Heart right ventricle (tissue), 16 donors: Measurements from ENCODE around the gene NPIPA2. TPM values are rescaled to one million over a fixed set of nuclear protein-coding genes. Genes with fewer than 3 reads are reported as not detected.
A peak's percentile ranks its signal among the peaks of the same experiment; 100 is the strongest.
"Not testable (repeated sequence)": the region's sequence is repeated elsewhere in the genome, so short reads cannot be mapped to it uniquely, and the experiment has no call there.

ENCODE experiments used
- ATAC-seq, 8 donors: fragments of 200-7000 bp; cut with Tn5 transposase; one replicate each; pipeline ENCODE4 v1.9.1; 2020; ENCODE audit warnings: mild to moderate bottlenecking in 8 of 8, moderate library complexity in 8 of 8, moderate number of reproducible peaks in 1 of 8
- DNase-seq, 2 donors: peaks; one replicate each; pipeline ENCODE4 v3.0.0-alpha.2; 2020
- H3K27ac ChIP-seq, 10 donors: fragments of 200-600 bp; sonication (generic) in 2 of 10; one replicate each; pipeline versions ENCODE4 v1.5.0 to v1.8.0; 2020 to 2022; ENCODE audit warnings: mild to moderate bottlenecking in 3 of 10
- H3K27me3 ChIP-seq, 7 donors: fragments of 200-600 bp; one replicate each; pipeline ENCODE4 v1.8.0; 2021 to 2022; ENCODE audit warnings: mild to moderate bottlenecking in 2 of 7
- H3K36me3 ChIP-seq, 9 donors: fragments of 200-600 bp; sonication (generic) in 1 of 9; one replicate each; pipeline versions ENCODE4 v1.5.0 to v1.8.0; 2020 to 2022; ENCODE audit warnings: mild to moderate bottlenecking in 2 of 9
- H3K4me1 ChIP-seq, 9 donors: fragments of 200-600 bp; sonication (generic) in 1 of 9; one replicate each; pipeline versions ENCODE4 v1.5.0 to v1.8.0; 2020 to 2022; ENCODE audit warnings: mild to moderate bottlenecking in 4 of 9
- H3K4me3 ChIP-seq, 10 donors: fragments of 200-600 bp; sonication (generic) in 2 of 10; one replicate each; pipeline versions ENCODE4 v1.5.0 to v1.8.0; 2020 to 2022; ENCODE audit warnings: mild to moderate bottlenecking in 7 of 10, moderate library complexity in 2 of 10
- H3K9me3 ChIP-seq, 11 donors: fragments of 200-600 bp in 10 of 11; sonication (generic) in 2 of 11; one replicate each; pipeline versions ENCODE4 v1.5.0 to v1.8.0; 2013 to 2022; ENCODE audit warnings: mild to moderate bottlenecking in 2 of 11, control low read depth in 1 of 11, moderate library complexity in 1 of 11
- WGBS, 2 donors: extraction: QIAGEN DNeasy Blood & Tissue Kit; methylation state at CpG; one replicate each; pipeline ENCODE4 v1.1.7; 2013; ENCODE audit warnings: inconsistent platforms in 1 of 2; 5-methylcytosine and 5-hydroxymethylcytosine counted together
- intact Hi-C, 10 donors: fragments of 100-400 bp; cut with DNase I; formaldehyde crosslinking; loops; one replicate each; pipeline versions ENCODE4 v1.11.1 to v1.14.2; 2022
- polyA plus RNA-seq, 2 donors: library from polyadenylated mRNA; stranded (reverse); fragments of 200-250 nt; gene quantifications; one replicate each; pipeline ENCODE4 v1.2.3, GENCODE V29; 2013
- total RNA-seq, 10 donors: library from RNA; stranded (reverse); fragmentation: NEBNext Ultra II Directional in 3 of 10; extraction: Animal tissue kit (Norgen Biotek cat#: 25700) in 3 of 10; gene quantifications; one replicate each; pipeline versions ENCODE4 v1.2.1 to v1.2.4, GENCODE V29; 2021 to 2023
- donor health status: Arrhythmogenic right ventricular cardiomyopathy.
- donor health status: ischemic (EF 13 %, LVEDD 7.1; RV severe dilation, severe dysfunction).
- donor health status: healthy with polysubstance abuse.
- donor health status: DM: no; HTN: yes; CAD: no.
- donor health status: DM: no; HTN: no; CAD: no.
- donor health status: ischemic (EF 25% LVEDD 6.9; RV normal size, moderate dysfunction).
- donor health status: ischemic (EF 25% LVEDD 5.7; RV mildly dilated, moderate dysfunction).
- donor health status: healthy.
- donor health status: DM: yes; HTN: yes; CAD: no.
- donor health status: Ischemic cardiomyopathy.
- donor health status: ischemic (EF 35%, LVEDD 5.7; RV mildly dilated, moderate dysfunction).
- donor health status: nonischemic (EF 11% LVEDD 7.7; RV severe dilation, severe dysfunction).
- donor health status: DM: yes; HTN: yes; CAD: no.
- donor health status: PGD.
- donor health status: ischemic (EF 29% LVEDD 5.4; RV normal size, mild dysfunction).
- donor health status: nonischemic (EF 23%, LVEDD 6.1; RV moderate dilation, normal function).

The NPIPA2 gene
- total and polyA plus RNA-seq, 12 donors = 0.20 to 10.6 (median 2.4) TPM; not detected in 1

- H3K9me3 ChIP-seq, H3K27me3 ChIP-seq, H3K36me3 ChIP-seq, H3K4me3 ChIP-seq, ATAC-seq, DNase-seq, H3K4me1 ChIP-seq, H3K27ac ChIP-seq, intact Hi-C loops: not testable (repeated sequence)
- no CpG with 5 or more reads among the region's 6 CpGs for WGBS, 2 donors
Measured at GRCh38 chr16:14776763-14777162, 34.4 kb downstream of the NPIPA2 start.

DNA sequence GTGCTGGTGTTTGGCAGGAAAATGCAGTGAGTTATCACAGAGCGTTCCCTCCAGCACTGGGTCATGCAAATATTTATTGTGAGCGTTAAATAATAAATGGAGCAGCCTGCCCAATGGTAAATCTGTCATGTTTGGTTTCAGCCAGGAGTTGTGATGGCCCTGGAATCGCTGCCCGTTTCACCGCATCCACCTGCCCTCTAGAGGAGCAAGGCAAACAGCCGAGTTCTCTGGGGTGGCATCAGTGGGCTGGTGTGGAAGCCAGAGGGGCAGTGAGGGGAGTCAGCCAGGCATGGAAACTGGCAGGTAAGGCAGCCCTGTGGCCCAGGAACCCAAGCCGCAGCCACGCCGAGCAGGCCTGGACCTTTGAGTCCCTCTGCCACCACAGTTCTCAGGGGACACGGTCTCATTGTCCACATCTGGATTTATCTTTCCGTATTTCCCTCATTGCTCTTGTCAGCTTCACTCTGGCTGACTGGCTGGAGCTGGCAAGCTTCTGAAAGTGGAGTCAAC, 37.1 kb downstream of the NPIPA2 start:
- DNase-seq, ATAC-seq, intact Hi-C loops, H3K4me1 ChIP-seq, H3K4me3 ChIP-seq, H3K27ac ChIP-seq, H3K27me3 ChIP-seq, H3K9me3 ChIP-seq, H3K36me3 ChIP-seq: not testable (repeated sequence)
- WGBS, 2 donors = 73 to 78% methylated on average over 9 to 10 of the region's 11 CpGs

DNA sequence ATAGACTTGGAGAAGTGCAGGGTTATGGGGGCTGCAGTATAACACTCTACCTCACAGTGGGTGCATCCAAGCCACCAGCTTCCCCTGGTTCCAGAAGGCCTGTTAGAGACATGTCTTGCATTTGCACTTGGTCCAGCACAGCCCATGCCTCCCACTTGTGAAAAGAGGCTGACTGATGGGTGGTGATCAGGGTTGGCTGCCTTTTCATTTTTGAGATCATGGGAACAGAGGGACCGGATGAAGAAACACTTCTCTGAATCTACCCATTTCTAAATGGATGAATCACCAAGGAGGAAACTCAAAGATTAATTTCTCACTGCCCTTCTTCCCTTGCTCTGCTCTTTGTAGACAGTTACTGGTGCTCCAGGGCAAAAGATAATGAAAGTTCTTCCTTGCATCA, 43.8 kb downstream of the NPIPA2 start:
- ATAC-seq, H3K27ac ChIP-seq, DNase-seq, H3K9me3 ChIP-seq, H3K36me3 ChIP-seq, H3K4me3 ChIP-seq, H3K27me3 ChIP-seq, H3K4me1 ChIP-seq, intact Hi-C loops: not testable (repeated sequence)
- no CpG with 5 or more reads among the region's 1 CpG for WGBS, 2 donors

DNA sequence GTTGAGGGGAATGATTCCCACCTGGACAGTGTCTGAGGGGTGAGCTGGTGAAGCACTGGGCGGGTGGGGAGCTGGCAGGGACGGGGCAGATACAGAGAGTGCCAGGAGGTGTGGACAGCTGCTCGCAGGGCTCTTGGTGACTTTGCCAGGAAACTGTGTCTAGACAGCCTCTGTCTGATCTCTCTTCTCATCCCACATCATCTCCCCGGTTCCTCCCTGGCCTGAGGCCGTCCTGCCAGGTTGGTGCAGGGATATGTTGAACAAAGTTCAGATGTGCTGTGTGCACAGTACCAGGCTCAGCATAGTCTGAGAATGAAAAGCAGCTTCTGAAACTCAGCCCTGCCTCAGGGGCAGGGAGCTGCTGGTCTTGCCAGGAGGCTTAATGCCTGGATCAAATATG, 47.2 kb downstream of the NPIPA2 start:
- ATAC-seq = peak in 1 of 8 donors; percentile 19
- DNase-seq, H3K36me3 ChIP-seq, H3K27ac ChIP-seq, H3K4me1 ChIP-seq, H3K27me3 ChIP-seq, H3K9me3 ChIP-seq, H3K4me3 ChIP-seq, intact Hi-C loops: not testable (repeated sequence)
- 20% methylated on average over 1 of the region's 5 CpGs; no CpG with 5 or more reads in 1 of the 2 donors for WGBS, 2 donors

DNA sequence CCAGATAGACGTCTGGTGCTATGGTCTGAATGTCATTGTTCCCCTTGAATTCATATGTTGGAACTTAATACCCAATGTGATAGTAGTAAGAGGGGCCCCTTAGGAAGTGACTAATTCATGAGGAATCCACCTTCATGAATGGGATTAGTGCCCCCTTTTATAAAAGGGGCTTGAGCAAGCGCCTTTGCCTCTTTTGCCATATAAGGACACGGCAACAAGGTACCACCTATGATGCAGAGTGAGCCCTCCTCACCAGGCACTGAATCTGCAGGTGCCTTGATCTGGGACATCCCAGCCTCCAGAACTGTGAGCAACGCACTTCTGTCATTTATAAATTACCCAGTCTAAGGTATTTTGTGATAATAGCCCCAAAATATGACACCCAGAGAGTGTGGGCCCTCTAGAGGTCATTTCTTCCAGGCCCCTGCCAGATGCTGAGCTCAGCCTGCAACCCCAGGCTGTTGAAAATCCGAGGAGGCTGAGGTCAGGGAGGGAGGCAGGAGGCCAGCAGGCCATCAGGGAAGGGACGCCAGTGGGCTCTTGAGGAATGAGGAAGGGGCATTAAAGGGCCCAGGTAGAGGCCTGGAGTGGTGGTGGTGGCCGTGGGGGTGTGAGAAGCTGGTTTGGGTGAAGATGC, 48.1 kb downstream of the NPIPA2 start:
- no CpG with 5 or more reads among the region's 7 CpGs for WGBS, 2 donors
- DNase-seq, H3K36me3 ChIP-seq, ATAC-seq, intact Hi-C loops, H3K27ac ChIP-seq, H3K9me3 ChIP-seq, H3K4me3 ChIP-seq, H3K4me1 ChIP-seq, H3K27me3 ChIP-seq: not testable (repeated sequence)

DNA sequence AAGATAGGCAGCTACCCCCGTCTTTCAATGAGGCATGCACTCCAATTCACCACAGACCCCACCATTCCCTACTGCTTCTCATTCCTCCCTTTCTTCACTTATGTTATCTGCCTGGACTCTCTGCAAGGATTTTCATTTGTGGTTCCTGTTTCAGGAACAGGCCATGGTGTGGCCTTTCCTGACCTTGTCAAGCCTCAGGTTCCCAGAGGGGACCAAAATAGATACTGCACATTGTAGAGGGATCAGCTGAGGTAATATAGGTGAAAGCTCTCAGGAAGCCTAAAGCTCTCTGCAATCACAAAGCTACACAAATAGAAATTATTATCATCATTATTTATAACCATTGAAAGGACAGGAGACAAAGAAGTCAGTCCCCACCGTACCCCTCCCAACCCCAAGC, 50.6 kb downstream of the NPIPA2 start:
- DNase-seq = not testable (repeated sequence)
- peak in 1 of 8 donors; percentile 78 for ATAC-seq

GRCh38 chr16:14797558-14797957, 55.2 kb downstream of the NPIPA2 start:
- ATAC-seq, H3K4me3 ChIP-seq, H3K9me3 ChIP-seq, H3K27me3 ChIP-seq, intact Hi-C loops, DNase-seq, H3K4me1 ChIP-seq, H3K36me3 ChIP-seq, H3K27ac ChIP-seq: not testable (repeated sequence)
- WGBS, 2 donors = no CpG with 5 or more reads among the region's 2 CpGs

More for the DNA sequence above, 50.6 kb downstream of the NPIPA2 start:
- H3K9me3 ChIP-seq, intact Hi-C loops, H3K27me3 ChIP-seq, H3K4me1 ChIP-seq, H3K27ac ChIP-seq, H3K36me3 ChIP-seq, H3K4me3 ChIP-seq: not testable (repeated sequence)
- WGBS, 2 donors = no CpG with 5 or more reads among the region's 2 CpGs

GRCh38 chr16:14803577-14803976, 61.2 kb downstream of the NPIPA2 start:
- intact Hi-C loops = not testable (repeated sequence)

DNA sequence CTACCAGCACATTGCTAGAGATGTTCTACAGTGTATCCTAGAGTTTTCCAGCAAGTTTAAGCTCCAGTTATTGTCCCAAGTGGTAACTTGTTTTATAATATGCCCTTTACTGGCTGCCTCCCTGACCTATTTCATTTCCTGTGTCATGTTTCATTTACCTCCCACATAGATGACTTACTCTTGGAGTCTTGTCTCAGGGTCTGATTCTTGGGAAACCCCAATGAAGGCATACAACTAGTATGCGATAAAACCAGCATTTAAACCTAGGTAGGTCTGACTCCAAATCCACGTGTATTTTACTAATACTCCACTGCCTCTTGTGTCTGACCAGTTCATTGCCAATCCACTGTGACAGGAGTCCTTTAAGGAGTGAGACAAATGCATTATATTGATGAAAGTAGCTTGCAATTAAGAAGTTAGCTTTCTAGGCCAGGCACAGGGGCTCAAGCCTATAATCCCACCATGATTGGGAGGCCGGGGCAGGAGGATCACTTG, 64.9 kb downstream of the NPIPA2 start:
- intact Hi-C loops = not testable (repeated sequence)
- WGBS, 2 donors = 79 to 85% methylated on average over 3 of the region's 3 CpGs

More at GRCh38 chr16:14803577-14803976, 61.2 kb downstream of the NPIPA2 start:
- H3K27me3 ChIP-seq, DNase-seq, H3K9me3 ChIP-seq, H3K36me3 ChIP-seq, H3K4me1 ChIP-seq, ATAC-seq, H3K27ac ChIP-seq, H3K4me3 ChIP-seq: not testable (repeated sequence)
- WGBS, 2 donors = no CpG with 5 or more reads among the region's 2 CpGs

GRCh38 chr16:14813890-14814289, 71.6 kb downstream of the NPIPA2 start:
- H3K27ac ChIP-seq, DNase-seq, H3K27me3 ChIP-seq, H3K4me3 ChIP-seq, H3K36me3 ChIP-seq, intact Hi-C loops, H3K9me3 ChIP-seq, ATAC-seq, H3K4me1 ChIP-seq: not testable (repeated sequence)
- 70 to 93% methylated on average over 1 to 2 of the region's 3 CpGs for WGBS, 2 donors

More for the DNA sequence above, 64.9 kb downstream of the NPIPA2 start:
- DNase-seq, H3K36me3 ChIP-seq, ATAC-seq, H3K9me3 ChIP-seq, H3K4me3 ChIP-seq, H3K4me1 ChIP-seq, H3K27me3 ChIP-seq, H3K27ac ChIP-seq: not testable (repeated sequence)
